Measurements from ENCODE around the gene GTPBP4.

Gene GTPBP4

GRCh38 chr10:990808-991207, 2.6 kb downstream of the GTPBP4 start:
- Histone ChIP-seq H3K9ac (ENCODE audit: low read length) (no peak overlapping the region), H3K27me3 (ENCODE audit: insufficient read depth, low read length) (no peaks in the 10 kb centered on the region), H3K36me3 (ENCODE audit: insufficient read depth, low read length) (peaks cover 56% of the 10 kb centered on the region), H3K9me2 (ENCODE audit: low read depth, low read length) (no peaks in the 10 kb centered on the region), H3F3A (ENCODE audit: insufficient read depth, low read length) (no peaks in the 10 kb centered on the region), H3K4me2 (ENCODE audit: low read length) (no peak overlapping the region), H3K4me3 (ENCODE audit: low read depth, low read length, poor library complexity, severe bottlenecking) (no peak overlapping the region), H4K20me1 (ENCODE audit: insufficient read depth, low read length) (no peaks in the 10 kb centered on the region), H3K79me2 (ENCODE audit: insufficient read depth, low read length) (peaks cover 47% of the 10 kb centered on the region), H2AFZ (ENCODE audit: low read length) (no peak overlapping the region), H3K9me3 (ENCODE audit: low read length) (no peaks in the 10 kb centered on the region), H3K27ac (ENCODE audit: low read depth, low read length, poor library complexity, severe bottlenecking) (no peak overlapping the region), H3K4me1 (ENCODE audit: insufficient read depth, low read length, severe bottlenecking) (peaks cover 33% of the 10 kb centered on the region)
- no peak for TF ChIP-seq CTCF (IDR thresholded peaks at IDR 0.05; ENCODE audit: low read length)
- TF ChIP-seq EZH2 (IDR thresholded peaks at IDR 0.05; ENCODE audit: borderline replicate concordance, low read length) = no peak

- Histone ChIP-seq H3K36me3 (ENCODE audit: insufficient read depth, low read length) (peaks cover 72% of the 10 kb centered on the region), H3K4me2 (ENCODE audit: low read length) (no peak overlapping the region), H3K4me3 (ENCODE audit: low read depth, low read length, poor library complexity, severe bottlenecking) (no peak overlapping the region), H3K27ac (ENCODE audit: low read depth, low read length, poor library complexity, severe bottlenecking) (no peak overlapping the region), H3K4me1 (ENCODE audit: insufficient read depth, low read length, severe bottlenecking) (peaks cover 22% of the 10 kb centered on the region), H3F3A (ENCODE audit: insufficient read depth, low read length) (no peaks in the 10 kb centered on the region), H4K20me1 (ENCODE audit: insufficient read depth, low read length) (no peaks in the 10 kb centered on the region), H3K9ac (ENCODE audit: low read length) (no peak overlapping the region), H3K9me3 (ENCODE audit: low read length) (no peaks in the 10 kb centered on the region), H3K9me2 (ENCODE audit: low read depth, low read length) (no peaks in the 10 kb centered on the region), H3K79me2 (ENCODE audit: insufficient read depth, low read length) (peaks cover 47% of the 10 kb centered on the region), H3K27me3 (ENCODE audit: insufficient read depth, low read length) (no peaks in the 10 kb centered on the region), H2AFZ (ENCODE audit: low read length) (no peak overlapping the region)
- no peak for TF ChIP-seq EZH2 (IDR thresholded peaks at IDR 0.05; ENCODE audit: borderline replicate concordance, low read length)
- TF ChIP-seq CTCF (IDR thresholded peaks at IDR 0.05; ENCODE audit: low read length) = no peak
Measured at GRCh38 chr10:992467-992866, 4.2 kb downstream of the GTPBP4 start.

- no peak overlapping the region for H3K9ac ChIP-seq (ENCODE audit: low read length)
- H3F3A ChIP-seq (ENCODE audit: insufficient read depth, low read length) = no peaks in the 10 kb centered on the region
- no peaks in the 10 kb centered on the region for H3K9me2 ChIP-seq (ENCODE audit: low read depth, low read length)
- H3K79me2 ChIP-seq (ENCODE audit: insufficient read depth, low read length) = peaks cover 47% of the 10 kb centered on the region
- H3K27me3 ChIP-seq (ENCODE audit: insufficient read depth, low read length) = no peaks in the 10 kb centered on the region
- no peak overlapping the region for H3K27ac ChIP-seq (ENCODE audit: low read depth, low read length, poor library complexity, severe bottlenecking)
- H4K20me1 ChIP-seq (ENCODE audit: insufficient read depth, low read length) = no peaks in the 10 kb centered on the region
- peaks cover 20% of the 10 kb centered on the region for H3K4me1 ChIP-seq (ENCODE audit: insufficient read depth, low read length, severe bottlenecking)
- H3K9me3 ChIP-seq (ENCODE audit: low read length) = no peaks in the 10 kb centered on the region
- H2AFZ ChIP-seq (ENCODE audit: low read length) = no peak overlapping the region
- TF ChIP-seq CTCF (IDR thresholded peaks at IDR 0.05; ENCODE audit: low read length) = no peak
- no peak for TF ChIP-seq EZH2 (IDR thresholded peaks at IDR 0.05; ENCODE audit: borderline replicate concordance, low read length)
- H3K4me2 ChIP-seq (ENCODE audit: low read length) = no peak overlapping the region
- H3K4me3 ChIP-seq (ENCODE audit: low read depth, low read length, poor library complexity, severe bottlenecking) = no peak overlapping the region
- H3K36me3 ChIP-seq (ENCODE audit: insufficient read depth, low read length) = peaks cover 76% of the 10 kb centered on the region
Measured at GRCh38 chr10:992871-993270, 4.6 kb downstream of the GTPBP4 start.
